SK-N-SH (cell line): Measurements from ENCODE around the gene MRGPRX4. TPM values are rescaled to one million over a fixed set of nuclear protein-coding genes. Genes with fewer than 3 reads are reported as not detected.
"Not testable (repeated sequence)": the region's sequence is repeated elsewhere in the genome, so short reads cannot be mapped to it uniquely, and the experiment has no call there.

Experiments
- CTCF ChIA-PET: fragments of 300-600, 350-600 bp; formaldehyde crosslinking; extraction: SDS; loops from one replicate; lab custom pipeline; 2021; lab: Yijun Ruan, JAX
- POLR2A ChIA-PET: fragments of 350-600 bp; sonication (Branson Sonifier 250); formaldehyde crosslinking; extraction: SDS; loops from one replicate; lab custom pipeline; 2020; ENCODE audit warnings: antibody characterized with exemption, inconsistent platforms; lab: Yijun Ruan, JAX
- DNase-seq: peaks from one replicate; pipeline ENCODE4 v3.0.0; 2012
- H2AFZ ChIP-seq: fragments of 200-600 bp; sonication (generic); 2 replicates; pipeline ENCODE4 v1.8.1; 2016; ENCODE audit warnings: antibody characterized with exemption, mild to moderate bottlenecking, low read depth
- H3F3A ChIP-seq: fragments of 200-600 bp; sonication (generic); replicated peaks from 2 replicates; pipeline ENCODE3; 2016; ENCODE audit warnings: antibody characterized with exemption, mild to moderate bottlenecking; ENCODE audit not compliant: insufficient read depth
- H3K27ac ChIP-seq, 2 experiments: fragments of 200-500 bp in 1 of 2; fragments of 200-600 bp in 1 of 2; sonication (Bioruptor generic) in 1 of 2; sonication (generic), shearing (Covaris generic) in 1 of 2; 2 replicates each; pipeline versions ENCODE4 v1.5.1 to v1.6.1; 2014 to 2016; ENCODE audit warnings: low read depth in 2 of 2, inconsistent platforms in 1 of 2, low read length in 1 of 2, mild to moderate bottlenecking in 1 of 2, mixed read lengths in 1 of 2
- H3K27me3 ChIP-seq: fragments of 200-600 bp; sonication (generic), shearing (Covaris generic); 2 replicates; pipeline ENCODE4 v1.6.1; 2016; ENCODE audit warnings: mixed run types; ENCODE audit not compliant: insufficient read depth
- H3K36me3 ChIP-seq, 2 experiments: fragments of 200-500 bp in 1 of 2; fragments of 200-600 bp in 1 of 2; sonication (Bioruptor generic) in 1 of 2; sonication (generic) in 1 of 2; replicated peaks in 1 of 2; 2 replicates each; pipeline versions ENCODE3 to v1.5.1; 2014 to 2016; ENCODE audit warnings: low read length in 1 of 2, mild to moderate bottlenecking in 1 of 2; ENCODE audit not compliant: insufficient read depth in 2 of 2, control insufficient read depth in 1 of 2
- H3K4me1 ChIP-seq, 2 experiments: fragments of 200-500 bp in 1 of 2; fragments of 200-600 bp in 1 of 2; sonication (Bioruptor generic) in 1 of 2; sonication (generic), shearing (Covaris generic) in 1 of 2; 2 replicates each; pipeline versions ENCODE4 v1.5.1 to v1.6.1; 2014 to 2016; ENCODE audit warnings: low read depth in 1 of 2, low read length in 1 of 2, mixed run types in 1 of 2; ENCODE audit not compliant: insufficient read depth in 2 of 2, control insufficient read depth in 1 of 2
- H3K4me2 ChIP-seq: fragments of 200-600 bp; sonication (generic), shearing (Covaris generic); 2 replicates; pipeline ENCODE4 v1.6.1; 2017; ENCODE audit warnings: mixed run types
- H3K4me3 ChIP-seq, 2 experiments: fragments of 200-500 bp in 1 of 2; fragments of 200-600 bp in 1 of 2; sonication (Bioruptor generic) in 1 of 2; sonication (generic), shearing (Covaris generic) in 1 of 2; 2 replicates each; pipeline versions ENCODE4 v1.5.1 to v1.8.1; 2014 to 2016; ENCODE audit warnings: low read depth in 2 of 2, inconsistent platforms in 1 of 2, low read length in 1 of 2, mild to moderate bottlenecking in 1 of 2, mixed read lengths in 1 of 2, moderate library complexity in 1 of 2
- H3K79me2 ChIP-seq: fragments of 200-600 bp; sonication (generic); 2 replicates; pipeline ENCODE4 v1.8.1; 2017; ENCODE audit warnings: mild to moderate bottlenecking; ENCODE audit not compliant: insufficient read depth
- H3K9ac ChIP-seq: fragments of 200-600 bp; sonication (generic); 2 replicates; pipeline ENCODE4 v1.6.1; 2017; ENCODE audit warnings: mixed run types
- H3K9me2 ChIP-seq: fragments of 200-600 bp; sonication (generic); 2 replicates; pipeline ENCODE4 v1.6.1; 2017; ENCODE audit warnings: mixed run types
- H3K9me3 ChIP-seq: fragments of 200-600 bp; sonication (generic); 2 replicates; pipeline ENCODE4 v1.6.1; 2017; ENCODE audit warnings: mixed run types, mild to moderate bottlenecking, moderate library complexity
- H4K20me1 ChIP-seq: fragments of 200-600 bp; sonication (generic); 2 replicates; pipeline ENCODE4 v1.6.1; 2017; ENCODE audit warnings: mild to moderate bottlenecking, mixed run types; ENCODE audit not compliant: insufficient read depth
- EP300 ChIP-seq, 2 experiments: IDR thresholded peaks; 2 replicates each; pipeline versions ENCODE4 v1.4.0 to v1.6.1; 2012; ENCODE audit warnings: borderline replicate concordance in 1 of 2, low read depth in 1 of 2, low read length in 1 of 2
- EZH2phosphoT487 ChIP-seq: fragments of 200-600 bp; sonication (generic); IDR thresholded peaks from 2 replicates; pipeline ENCODE4 v1.6.1; 2017; ENCODE audit warnings: low read depth, mixed run types, mild to moderate bottlenecking, antibody characterized with exemption, moderate library complexity, borderline replicate concordance
- FOSL2 ChIP-seq: IDR thresholded peaks from 2 replicates; pipeline ENCODE4 v1.4.0; 2012; ENCODE audit warnings: low read depth, mild to moderate bottlenecking, moderate library complexity, borderline replicate concordance
- GABPA ChIP-seq: IDR thresholded peaks from 2 replicates; pipeline ENCODE4 v1.4.0; 2012; ENCODE audit warnings: low read depth, mild to moderate bottlenecking
- GATA2 ChIP-seq: sonication (generic); formaldehyde crosslinking; IDR thresholded peaks from 2 replicates; pipeline ENCODE4 v1.5.0; 2020; ENCODE audit warnings: mild to moderate bottlenecking, missing genetic modification reagents
- JUND ChIP-seq: IDR thresholded peaks from 2 replicates; pipeline ENCODE4 v1.4.0; 2012
- MXI1 ChIP-seq: IDR thresholded peaks from 2 replicates; pipeline ENCODE4 v1.6.1; 2012; ENCODE audit warnings: mild to moderate bottlenecking, low read depth, low read length, improper control_type of control experiment
- NFIC ChIP-seq: IDR thresholded peaks from 2 replicates; pipeline ENCODE4 v1.4.0; 2012; ENCODE audit warnings: borderline replicate concordance
- RAD21 ChIP-seq: IDR thresholded peaks from 2 replicates; pipeline ENCODE4 v1.6.1; 2012; ENCODE audit warnings: mild to moderate bottlenecking, low read length
- RCOR1 ChIP-seq: fragments of 150-350 bp; IDR thresholded peaks from 2 replicates; pipeline ENCODE4 v1.6.1; 2017; ENCODE audit warnings: antibody characterized with exemption, low read length
- RFX5 ChIP-seq: IDR thresholded peaks from 2 replicates; pipeline ENCODE4 v1.6.1; 2012; ENCODE audit warnings: mild to moderate bottlenecking, improper control_type of control experiment, low read length
- SIN3A ChIP-seq: IDR thresholded peaks from 2 replicates; pipeline ENCODE4 v1.6.1; 2012; ENCODE audit warnings: low read depth, mild to moderate bottlenecking, low read length, moderate library complexity, borderline replicate concordance
- TCF12 ChIP-seq: IDR thresholded peaks from 2 replicates; pipeline ENCODE4 v1.4.0; 2012
- YY1 ChIP-seq: IDR thresholded peaks from 2 replicates; pipeline ENCODE4 v1.4.0; 2012; ENCODE audit warnings: low read depth, mild to moderate bottlenecking
- WGBS: methylation state at CpG from one replicate; pipeline ENCODE4 v1.1.6; 2017; ENCODE audit warnings: low lambda C conversion rate; 5-methylcytosine and 5-hydroxymethylcytosine counted together
- polyA plus RNA-seq, 3 experiments: library from polyadenylated mRNA; depleted of rRNA; stranded (reverse); fragments of >200 nt; gene quantifications; 2 replicates each; pipeline ENCODE4 v1.2.3, GENCODE V29; 2012
- TF ChIP-seq, protein P1 (sequence below): IDR thresholded peaks from 2 replicates; pipeline ENCODE4 v1.4.0; 2012; ENCODE audit warnings: low read depth
- TF ChIP-seq, protein P2 (sequence below): fragments of 150-350 bp; IDR thresholded peaks from 2 replicates; pipeline ENCODE4 v1.6.1; 2017; ENCODE audit warnings: antibody characterized with exemption, low read length, low read depth, borderline replicate concordance
- TF ChIP-seq, protein P3 (sequence below): IDR thresholded peaks from 2 replicates; pipeline ENCODE4 v1.4.0; 2012; ENCODE audit warnings: low read depth, borderline replicate concordance
- TF ChIP-seq, protein P4 (sequence below): IDR thresholded peaks from 2 replicates; pipeline ENCODE4 v1.4.0; 2012; ENCODE audit warnings: low read depth, borderline replicate concordance

Gene MRGPRX4
- polyA plus RNA-seq, 1 of the 3 experiments (the other 2 are of a cell fraction): not detected

DNA sequence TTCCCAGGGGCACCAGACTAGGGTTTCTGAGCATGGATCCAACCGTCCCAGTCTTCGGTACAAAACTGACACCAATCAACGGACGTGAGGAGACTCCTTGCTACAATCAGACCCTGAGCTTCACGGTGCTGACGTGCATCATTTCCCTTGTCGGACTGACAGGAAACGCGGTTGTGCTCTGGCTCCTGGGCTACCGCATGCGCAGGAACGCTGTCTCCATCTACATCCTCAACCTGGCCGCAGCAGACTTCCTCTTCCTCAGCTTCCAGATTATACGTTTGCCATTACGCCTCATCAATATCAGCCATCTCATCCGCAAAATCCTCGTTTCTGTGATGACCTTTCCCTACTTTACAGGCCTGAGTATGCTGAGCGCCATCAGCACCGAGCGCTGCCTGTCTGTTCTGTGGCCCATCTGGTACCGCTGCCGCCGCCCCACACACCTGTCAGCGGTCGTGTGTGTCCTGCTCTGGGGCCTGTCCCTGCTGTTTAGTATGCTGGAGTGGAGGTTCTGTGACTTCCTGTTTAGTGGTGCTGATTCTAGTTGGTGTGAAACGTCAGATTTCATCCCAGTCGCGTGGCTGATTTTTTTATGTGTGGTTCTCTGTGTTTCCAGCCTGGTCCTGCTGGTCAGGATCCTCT lies 709 bp downstream of the MRGPRX4 start:
- H3K4me1 ChIP-seq: no peaks in the 10 kb centered on the region
- H3K4me3 ChIP-seq: no peak overlapping the region
- H4K20me1 ChIP-seq: no peaks in the 10 kb centered on the region
- H3K79me2 ChIP-seq: no peaks in the 10 kb centered on the region
- no peaks in the 10 kb centered on the region for H3K9me2 ChIP-seq
- no peak overlapping the region for H2AFZ ChIP-seq
- no peaks in the 10 kb centered on the region for H3K9me3 ChIP-seq
- TF ChIP-seq RCOR1 (no peak), GABPA (no peak), NFIC (no peak), FOSL2 (no peak), RAD21 (no peak), TCF12 (no peak), YY1 (no peak), MXI1 (no peak), GATA2 (no peak), RFX5 (no peak)
- TF ChIP-seq, protein P1, sequence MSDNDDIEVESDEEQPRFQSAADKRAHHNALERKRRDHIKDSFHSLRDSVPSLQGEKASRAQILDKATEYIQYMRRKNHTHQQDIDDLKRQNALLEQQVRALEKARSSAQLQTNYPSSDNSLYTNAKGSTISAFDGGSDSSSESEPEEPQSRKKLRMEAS: no peak
- TF ChIP-seq, protein P2, sequence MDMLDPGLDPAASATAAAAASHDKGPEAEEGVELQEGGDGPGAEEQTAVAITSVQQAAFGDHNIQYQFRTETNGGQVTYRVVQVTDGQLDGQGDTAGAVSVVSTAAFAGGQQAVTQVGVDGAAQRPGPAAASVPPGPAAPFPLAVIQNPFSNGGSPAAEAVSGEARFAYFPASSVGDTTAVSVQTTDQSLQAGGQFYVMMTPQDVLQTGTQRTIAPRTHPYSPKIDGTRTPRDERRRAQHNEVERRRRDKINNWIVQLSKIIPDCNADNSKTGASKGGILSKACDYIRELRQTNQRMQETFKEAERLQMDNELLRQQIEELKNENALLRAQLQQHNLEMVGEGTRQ: no peak
- TF ChIP-seq, protein P3, sequence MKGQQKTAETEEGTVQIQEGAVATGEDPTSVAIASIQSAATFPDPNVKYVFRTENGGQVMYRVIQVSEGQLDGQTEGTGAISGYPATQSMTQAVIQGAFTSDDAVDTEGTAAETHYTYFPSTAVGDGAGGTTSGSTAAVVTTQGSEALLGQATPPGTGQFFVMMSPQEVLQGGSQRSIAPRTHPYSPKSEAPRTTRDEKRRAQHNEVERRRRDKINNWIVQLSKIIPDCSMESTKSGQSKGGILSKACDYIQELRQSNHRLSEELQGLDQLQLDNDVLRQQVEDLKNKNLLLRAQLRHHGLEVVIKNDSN: no peak
- no peak overlapping the region for H3K27ac ChIP-seq
- H3K4me2 ChIP-seq: no peak overlapping the region
- CTCF ChIA-PET: interaction anchor here (1.0 to 1.6 kb wide), 2 partner anchors 31 to 47 kb away, joined by 3 read pairs; no protein-coding TSS in a partner anchor
- no peak overlapping the region for H3K9ac ChIP-seq
- POLR2A ChIA-PET: no interaction called here
- no peaks in the 10 kb centered on the region for H3K27me3 ChIP-seq
- no peaks in the 10 kb centered on the region for H3F3A ChIP-seq
- WGBS: 71% methylated on average over 28 of the region's 28 CpGs
- no peaks in the 10 kb centered on the region for H3K36me3 ChIP-seq
- DNase-seq: no peak

DNA sequence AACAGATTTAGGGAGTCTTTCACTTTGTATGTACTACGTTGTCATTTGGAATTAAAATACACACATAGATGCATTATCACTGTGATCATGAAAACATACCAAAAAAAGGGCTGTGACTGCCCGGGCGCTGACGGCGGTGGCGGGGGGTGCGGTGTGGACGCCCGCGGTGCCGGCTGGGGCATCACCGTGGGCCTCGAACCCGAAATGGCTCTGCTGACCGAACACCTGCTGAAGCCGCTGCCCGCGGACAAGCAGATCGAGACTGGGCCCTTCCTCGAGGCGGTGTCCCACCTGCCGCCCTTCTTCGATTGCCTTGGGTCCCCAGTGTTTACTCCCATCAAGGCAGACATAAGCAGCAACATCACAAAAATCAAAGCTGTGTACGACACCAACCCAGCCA lies 16.2 kb downstream of the MRGPRX4 start:
- no peaks in the 10 kb centered on the region; the same call in 1 of the 2 replicates for H3K27me3 ChIP-seq
- H3K4me1 ChIP-seq: no peaks in the 10 kb centered on the region
- no peak overlapping the region for H3K4me2 ChIP-seq
- CTCF ChIA-PET: interaction anchor here (1.1 to 3.3 kb wide), 4 partner anchors 15 to 33 kb away, joined by 3 to 9 read pairs (median 4); no protein-coding TSS in a partner anchor
- H3K36me3 ChIP-seq: no peaks in the 10 kb centered on the region
- WGBS: 55% methylated on average over 24 of the region's 24 CpGs
- H3K9me2 ChIP-seq: no peaks in the 10 kb centered on the region
- H3K27ac ChIP-seq: no peak overlapping the region
- TF ChIP-seq RCOR1: no peak
- TF ChIP-seq EP300 (IDR thresholded peaks at IDR 0.05; ENCODE audit: borderline replicate concordance in 1 of 2, low read depth in 1 of 2, low read length in 1 of 2): no peak
- no peak for TF ChIP-seq JUND
- TF ChIP-seq SIN3A: no peak
- no peak for TF ChIP-seq EZH2phosphoT487
- TF ChIP-seq RFX5: no peak
- TF ChIP-seq, protein P4, sequence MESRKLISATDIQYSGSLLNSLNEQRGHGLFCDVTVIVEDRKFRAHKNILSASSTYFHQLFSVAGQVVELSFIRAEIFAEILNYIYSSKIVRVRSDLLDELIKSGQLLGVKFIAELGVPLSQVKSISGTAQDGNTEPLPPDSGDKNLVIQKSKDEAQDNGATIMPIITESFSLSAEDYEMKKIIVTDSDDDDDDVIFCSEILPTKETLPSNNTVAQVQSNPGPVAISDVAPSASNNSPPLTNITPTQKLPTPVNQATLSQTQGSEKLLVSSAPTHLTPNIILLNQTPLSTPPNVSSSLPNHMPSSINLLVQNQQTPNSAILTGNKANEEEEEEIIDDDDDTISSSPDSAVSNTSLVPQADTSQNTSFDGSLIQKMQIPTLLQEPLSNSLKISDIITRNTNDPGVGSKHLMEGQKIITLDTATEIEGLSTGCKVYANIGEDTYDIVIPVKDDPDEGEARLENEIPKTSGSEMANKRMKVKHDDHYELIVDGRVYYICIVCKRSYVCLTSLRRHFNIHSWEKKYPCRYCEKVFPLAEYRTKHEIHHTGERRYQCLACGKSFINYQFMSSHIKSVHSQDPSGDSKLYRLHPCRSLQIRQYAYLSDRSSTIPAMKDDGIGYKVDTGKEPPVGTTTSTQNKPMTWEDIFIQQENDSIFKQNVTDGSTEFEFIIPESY: no peak
- no peak for DNase-seq
- no peak overlapping the region for H2AFZ ChIP-seq
- H3K9ac ChIP-seq: no peak overlapping the region
- no peak overlapping the region for H3K4me3 ChIP-seq
- POLR2A ChIA-PET: no interaction called here
- H3K9me3 ChIP-seq: no peaks in the 10 kb centered on the region
- no peaks in the 10 kb centered on the region for H3F3A ChIP-seq
- no peaks in the 10 kb centered on the region for H3K79me2 ChIP-seq
- H4K20me1 ChIP-seq: no peaks in the 10 kb centered on the region

DNA sequence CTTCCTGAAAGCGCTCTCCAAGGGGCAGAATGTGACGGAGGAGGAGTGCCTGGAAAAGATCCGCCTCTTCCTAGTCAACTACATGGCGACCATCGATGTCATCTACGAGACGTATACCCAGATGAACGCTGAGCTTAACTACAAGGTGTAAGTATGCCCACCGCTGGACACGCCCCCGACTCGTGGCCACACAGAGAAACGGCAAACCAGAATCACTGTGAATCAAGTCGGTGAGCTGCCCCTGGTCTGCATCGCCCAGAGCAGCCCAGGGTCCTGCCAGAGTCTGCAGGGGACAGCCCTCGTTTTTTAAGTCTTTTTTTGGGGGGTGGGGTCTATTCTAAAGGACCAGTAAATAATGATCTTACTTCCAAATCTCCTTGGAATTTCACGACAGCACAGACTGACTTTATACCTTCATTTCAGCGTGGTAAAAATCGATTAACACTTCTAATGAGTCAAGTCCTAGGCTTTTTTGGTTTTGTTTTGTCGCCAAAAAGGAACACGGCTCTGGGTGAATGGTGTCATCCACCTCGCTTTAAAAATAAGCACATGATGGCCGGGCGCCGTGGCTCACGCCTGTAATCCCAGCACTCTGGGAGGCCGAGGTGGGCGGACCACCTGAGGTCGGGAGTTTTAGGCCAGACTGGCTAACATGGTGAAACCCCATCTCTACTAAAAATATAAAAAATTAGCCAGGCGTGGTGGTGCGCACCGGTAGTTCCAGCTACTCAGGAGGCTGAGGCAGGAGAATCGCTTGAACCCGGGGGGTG lies 17.0 kb downstream of the MRGPRX4 start:
- not testable (repeated sequence) for H3K9ac ChIP-seq, H3K79me2 ChIP-seq, H3K27me3 ChIP-seq, H3K27ac ChIP-seq, H3F3A ChIP-seq, H3K36me3 ChIP-seq, H3K4me2 ChIP-seq, H3K4me1 ChIP-seq, H4K20me1 ChIP-seq, H2AFZ ChIP-seq, H3K9me2 ChIP-seq, H3K4me3 ChIP-seq, DNase-seq, H3K9me3 ChIP-seq
- ChIA-PET POLR2A (interaction anchor here (0.6 kb wide), 1 partner anchor 212 kb away, joined by 3 read pairs; no protein-coding TSS in a partner anchor), CTCF (interaction anchor here (1.5 to 3.3 kb wide), 2 partner anchors 14 to 32 kb away, joined by 3 to 9 read pairs; no protein-coding TSS in a partner anchor)
- WGBS: 60% methylated on average over 29 of the region's 34 CpGs
